Body of pancreas (tissue), 4 donors: ENCODE measurements around the gene RAP1A. TPM values are rescaled to one million over a fixed set of nuclear protein-coding genes. Genes with fewer than 3 reads are reported as not detected.

Experiments
- ATAC-seq: fragments of 150-250 bp; one replicate; pipeline ENCODE4 v1.9.1; 2016
- DNase-seq, 4 donors: peaks; one replicate each; pipeline ENCODE4 v3.0.0-alpha.2; 2019
- H3K27ac ChIP-seq, 4 donors: fragments of 200-600 bp; sonication (generic); 1 replicate in 3 of 4; 2 replicates in 1 of 4; pipeline versions ENCODE4 v1.5.1 to v1.6.1; 2016 to 2019; ENCODE audit warnings: mild to moderate bottlenecking in 1 of 4, mixed read lengths in 1 of 4, moderate library complexity in 1 of 4
- H3K27me3 ChIP-seq, 2 donors: fragments of 200-600 bp; sonication (generic); one replicate each; pipeline ENCODE4 v1.6.0; 2016; ENCODE audit warnings: mild to moderate bottlenecking in 1 of 2
- H3K36me3 ChIP-seq, 2 donors: fragments of 200-600 bp; sonication (generic); replicated peaks in 1 of 2; 2 replicates each; pipeline ENCODE4 v1.5.1; 2016; ENCODE audit warnings: low read depth in 2 of 2; ENCODE audit not compliant: insufficient read depth in 1 of 2
- H3K4me1 ChIP-seq: fragments of 200-600 bp; sonication (generic); one replicate; pipeline ENCODE4 v1.6.0; 2016
- H3K4me3 ChIP-seq, 2 donors: fragments of 200-600 bp; sonication (generic); 1 replicate in 1 of 2; 2 replicates in 1 of 2; pipeline ENCODE4 v1.5.1; 2016 to 2019
- H3K9me3 ChIP-seq, 3 donors: fragments of 200-600 bp; sonication (generic); 1 replicate in 2 of 3; 2 replicates in 1 of 3; pipeline ENCODE4 v1.5.1; 2016
- CTCF ChIP-seq, 7 experiments: fragments of 450-650 bp in 4 of 7; fragments of 200-600 bp in 3 of 7; sonication (generic) in 3 of 7; IDR thresholded peaks; one replicate each; pipeline ENCODE4 v1.5.1; 2016 to 2019; ENCODE audit warnings: antibody characterized with exemption in 7 of 7
- POLR2A ChIP-seq, 3 donors: fragments of 450-650 bp; IDR thresholded peaks; one replicate each; pipeline ENCODE4 v1.6.1; 2016; ENCODE audit warnings: antibody characterized with exemption in 3 of 3, mild to moderate bottlenecking in 2 of 3
- WGBS, 2 donors: methylation state at CpG; one replicate each; pipeline ENCODE4 v1.1.5; 2017; 5-methylcytosine and 5-hydroxymethylcytosine counted together
- intact Hi-C: fragments of 100-400 bp; cut with DNase I; formaldehyde crosslinking; loops from one replicate; pipeline ENCODE4 v1.15.1; 2023
- total RNA-seq, 2 donors: library from RNA; depleted of rRNA; stranded (reverse); fragments of >200 nt; gene quantifications; one replicate each; pipeline ENCODE4 v1.1.0, GENCODE V29; 2016

The RAP1A gene
- total RNA-seq, 2 donors from 2014 or later = 16.2 to 16.6 TPM

GRCh38 chr1:111648806-111649205 lies 29.2 kb downstream of the RAP1A start:
- no peak for TF ChIP-seq CTCF (IDR thresholded peaks at IDR 0.05)
- TF ChIP-seq POLR2A (IDR thresholded peaks at IDR 0.05) = no peak
- no peaks in the 10 kb centered on the region for H3K36me3 ChIP-seq
- WGBS, 2 donors = 76 to 77% methylated on average over 6 to 7 of the region's 7 CpGs
- ATAC-seq (no peak), DNase-seq (no peak)
- no peak overlapping the region for H3K4me3 ChIP-seq
- H3K27me3 ChIP-seq = no peaks in the 10 kb centered on the region
- H3K4me1 ChIP-seq = peaks cover 14% of the 10 kb centered on the region
- H3K9me3 ChIP-seq = no peaks in the 10 kb centered on the region
- intact Hi-C loops = no loop called here
- H3K27ac ChIP-seq = no peak overlapping the region

- WGBS, 2 donors = 76 to 83% methylated on average over 10 of the region's 10 CpGs
- ATAC-seq = no peak
- Histone ChIP-seq H3K27me3 (no peaks in the 10 kb centered on the region), H3K4me3 (no peak overlapping the region), H3K36me3 (no peaks in the 10 kb centered on the region), H3K4me1 (peaks cover 13% of the 10 kb centered on the region), H3K27ac (no peak overlapping the region), H3K9me3 (no peaks in the 10 kb centered on the region)
- TF ChIP-seq POLR2A (IDR thresholded peaks at IDR 0.05) = no peak
- no peak for TF ChIP-seq CTCF (IDR thresholded peaks at IDR 0.05)
- intact Hi-C loops = no loop called here
- no peak for DNase-seq
Observed at GRCh38 chr1:111649227-111649626, 29.6 kb downstream of the RAP1A start.

- peak; percentile 45 for ATAC-seq
- Histone ChIP-seq H3K36me3 (no peaks in the 10 kb centered on the region), H3K4me1 (peaks cover 9% of the 10 kb centered on the region), H3K4me3 (no peak overlapping the region), H3K9me3 (no peaks in the 10 kb centered on the region), H3K27me3 (no peaks in the 10 kb centered on the region), H3K27ac (no peak overlapping the region)
- intact Hi-C loops = no loop called here
- no peak for DNase-seq
- 19 to 25% methylated on average over 1 of the region's 1 CpG for WGBS, 2 donors
- no peak for TF ChIP-seq CTCF (IDR thresholded peaks at IDR 0.05)
- TF ChIP-seq POLR2A (IDR thresholded peaks at IDR 0.05) = no peak
Observed at GRCh38 chr1:111649648-111650047, 30.1 kb downstream of the RAP1A start.

GRCh38 chr1:111653709-111654108 lies 34.1 kb downstream of the RAP1A start:
- no peak for DNase-seq
- Histone ChIP-seq H3K4me3 (no peak overlapping the region), H3K27me3 (no peaks in the 10 kb centered on the region), H3K36me3 (no peaks in the 10 kb centered on the region), H3K4me1 (peaks cover 19% of the 10 kb centered on the region), H3K27ac (no peak overlapping the region), H3K9me3 (no peaks in the 10 kb centered on the region)
- WGBS, 2 donors = 76 to 90% methylated on average over 1 of the region's 1 CpG
- ATAC-seq = no peak
- no peak for TF ChIP-seq CTCF (IDR thresholded peaks at IDR 0.05)
- no peak for TF ChIP-seq POLR2A (IDR thresholded peaks at IDR 0.05)
- intact Hi-C loops = no loop called here

- Histone ChIP-seq H3K4me3 (no peak overlapping the region), H3K36me3 (no peaks in the 10 kb centered on the region), H3K27me3 (no peaks in the 10 kb centered on the region), H3K27ac (no peak overlapping the region), H3K9me3 (no peaks in the 10 kb centered on the region), H3K4me1 (peaks cover 17% of the 10 kb centered on the region)
- 65 to 79% methylated on average over 4 of the region's 4 CpGs for WGBS, 2 donors
- no peak for TF ChIP-seq CTCF (IDR thresholded peaks at IDR 0.05)
- no peak for TF ChIP-seq POLR2A (IDR thresholded peaks at IDR 0.05)
- ATAC-seq = no peak
- intact Hi-C loops = no loop called here
- no peak for DNase-seq
Observed at GRCh38 chr1:111654839-111655238, 35.2 kb downstream of the RAP1A start.
